Neural crest cell (in vitro differentiated cells): ENCODE measurements around the gene DPH7. TPM values are rescaled to one million over a fixed set of nuclear protein-coding genes. Genes with fewer than 3 reads are reported as not detected.

ENCODE experiments used
- DNase-seq: peaks from one replicate; pipeline ENCODE4 v3.0.0; 2021; ENCODE audit warnings: low read depth, mixed read lengths, low spot score
- H3K27ac Mint-ChIP-seq: one replicate; pipeline ENCODE4 v1.8.0; 2021; ENCODE audit warnings: mild to moderate bottlenecking, mixed read lengths; ENCODE audit not compliant: unreplicated experiment
- H3K27me3 Mint-ChIP-seq: 2 replicates; pipeline ENCODE4 v1.8.0; 2021; ENCODE audit warnings: low read depth, mild to moderate bottlenecking, mixed read lengths
- H3K36me3 Mint-ChIP-seq: 2 replicates; pipeline ENCODE4 v1.8.0; 2021; ENCODE audit warnings: low read depth, mild to moderate bottlenecking, mixed read lengths
- H3K4me1 Mint-ChIP-seq: 2 replicates; pipeline ENCODE4 v1.8.0; 2021; ENCODE audit warnings: mixed read lengths
- H3K4me3 Mint-ChIP-seq: one replicate; pipeline ENCODE4 v1.8.0; 2021; ENCODE audit warnings: mild to moderate bottlenecking, mixed read lengths
- H3K9me3 Mint-ChIP-seq: 2 replicates; pipeline ENCODE4 v1.8.0; 2021; ENCODE audit warnings: mixed read lengths
- CTCF ChIP-seq: fragments of 200-600 bp; sonication (generic); conservative IDR thresholded peaks from 2 replicates; pipeline ENCODE4 v1.5.0; 2021; ENCODE audit warnings: antibody characterized with exemption, mild to moderate bottlenecking
- total RNA-seq: library from RNA; stranded (reverse); gene quantifications from 2 replicates; pipeline ENCODE4 v1.2.1, GENCODE V29; 2021

The DPH7 gene
- total RNA-seq, 1 donor from 2014 or later = 63.0 TPM

GRCh38 chr9:137607141-137607857, 28.6 kb upstream of the DPH7 start:
- Mint-ChIP-seq H3K27me3 (peaks cover 29% of the 10 kb centered on the region), H3K4me1 (peaks cover 18% of the 10 kb centered on the region), H3K36me3 (no peaks in the 10 kb centered on the region), H3K9me3 (no peaks in the 10 kb centered on the region), H3K27ac (peak overlapping the region; percentile 87), H3K4me3 (peak overlapping the region; percentile 77)
- TF ChIP-seq CTCF = no peak
- no peak for DNase-seq

DNA sequence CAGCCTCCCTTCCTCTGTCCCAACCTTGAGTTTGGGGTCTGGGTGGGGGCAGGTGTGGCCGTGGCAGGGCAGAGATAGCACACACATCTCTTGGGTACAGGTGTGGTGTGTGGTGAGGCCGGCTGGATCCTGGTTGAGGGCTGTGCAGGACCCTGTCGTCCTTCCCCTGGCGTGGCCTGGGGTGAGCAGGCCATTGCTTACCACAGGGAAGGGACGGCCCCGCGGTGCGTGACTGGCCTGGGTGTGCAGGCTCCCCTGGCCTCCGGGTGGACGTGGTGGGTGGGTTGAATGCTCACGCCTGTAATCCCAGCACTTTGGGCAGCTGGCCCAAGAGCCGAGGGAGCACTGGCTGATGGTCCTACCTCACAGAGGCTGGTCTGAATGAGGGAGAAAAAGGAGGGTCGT, 28.0 kb upstream of the DPH7 start:
- Mint-ChIP-seq H3K27me3 (peaks cover 29% of the 10 kb centered on the region), H3K9me3 (no peaks in the 10 kb centered on the region), H3K36me3 (no peaks in the 10 kb centered on the region), H3K4me3 (peak overlapping the region; percentile 76), H3K27ac (peak overlapping the region; percentile 87), H3K4me1 (peaks cover 18% of the 10 kb centered on the region)
- DNase-seq = no peak
- no peak for TF ChIP-seq CTCF

DNA sequence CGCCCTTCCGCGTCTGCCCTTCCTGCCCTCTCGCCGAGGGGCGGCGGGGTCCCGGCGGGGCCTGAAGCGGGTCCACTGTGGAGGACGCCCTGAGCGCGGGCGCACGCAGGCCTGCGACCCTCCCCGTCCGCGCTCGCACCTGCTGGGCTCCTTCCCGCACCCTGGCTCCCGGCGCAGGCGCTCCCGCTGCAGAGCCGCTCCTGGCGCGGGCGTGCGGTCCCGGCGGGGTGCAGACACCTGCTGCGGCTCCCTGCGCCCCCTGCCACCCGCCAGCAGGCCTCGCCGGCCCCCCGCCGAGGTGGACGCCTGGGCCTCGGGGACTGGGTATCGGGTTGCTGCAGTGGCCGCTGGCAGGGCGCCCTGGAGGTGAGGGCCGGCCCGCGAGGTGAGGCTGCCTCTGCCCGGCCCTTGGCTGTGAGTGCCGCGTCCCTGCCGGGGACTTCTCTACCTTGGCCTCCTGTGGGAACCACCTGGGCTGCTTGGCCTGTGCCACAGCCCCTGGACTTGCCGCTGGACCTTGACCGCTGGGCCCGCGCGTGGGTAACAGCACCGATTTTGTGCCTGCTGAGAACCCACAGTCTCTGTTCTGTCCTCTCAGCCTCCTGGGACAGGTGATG, 27.4 kb upstream of the DPH7 start:
- H3K36me3 Mint-ChIP-seq = no peaks in the 10 kb centered on the region
- no peak for DNase-seq
- TF ChIP-seq CTCF = no peak
- no peaks in the 10 kb centered on the region for H3K9me3 Mint-ChIP-seq
- peak overlapping the region; percentile 76 for H3K4me3 Mint-ChIP-seq
- no peak overlapping the region for H3K27ac Mint-ChIP-seq
- H3K27me3 Mint-ChIP-seq = peaks cover 29% of the 10 kb centered on the region
- peaks cover 18% of the 10 kb centered on the region for H3K4me1 Mint-ChIP-seq

- no peak within 1 kb of the TSS for H3K27ac Mint-ChIP-seq
- no peaks in the 10 kb centered on the region for H3K36me3 Mint-ChIP-seq
- peak; percentile 82 for DNase-seq
- peaks cover 29% of the 10 kb centered on the region for H3K27me3 Mint-ChIP-seq
- H3K4me1 Mint-ChIP-seq = peaks cover 18% of the 10 kb centered on the region
- peak within 1 kb of the TSS; percentile 76 for H3K4me3 Mint-ChIP-seq
- no peak for TF ChIP-seq CTCF
- no peaks in the 10 kb centered on the region for H3K9me3 Mint-ChIP-seq
Measured at GRCh38 chr9:137605121-137606004, 26.6 kb upstream of the DPH7 start, which contains the start of gene ARRDC1. Gene ARRDC1 (plus strand): TSS chr9:137605686. CDS start chr9:137605718, 32 bp downstream.

DNA sequence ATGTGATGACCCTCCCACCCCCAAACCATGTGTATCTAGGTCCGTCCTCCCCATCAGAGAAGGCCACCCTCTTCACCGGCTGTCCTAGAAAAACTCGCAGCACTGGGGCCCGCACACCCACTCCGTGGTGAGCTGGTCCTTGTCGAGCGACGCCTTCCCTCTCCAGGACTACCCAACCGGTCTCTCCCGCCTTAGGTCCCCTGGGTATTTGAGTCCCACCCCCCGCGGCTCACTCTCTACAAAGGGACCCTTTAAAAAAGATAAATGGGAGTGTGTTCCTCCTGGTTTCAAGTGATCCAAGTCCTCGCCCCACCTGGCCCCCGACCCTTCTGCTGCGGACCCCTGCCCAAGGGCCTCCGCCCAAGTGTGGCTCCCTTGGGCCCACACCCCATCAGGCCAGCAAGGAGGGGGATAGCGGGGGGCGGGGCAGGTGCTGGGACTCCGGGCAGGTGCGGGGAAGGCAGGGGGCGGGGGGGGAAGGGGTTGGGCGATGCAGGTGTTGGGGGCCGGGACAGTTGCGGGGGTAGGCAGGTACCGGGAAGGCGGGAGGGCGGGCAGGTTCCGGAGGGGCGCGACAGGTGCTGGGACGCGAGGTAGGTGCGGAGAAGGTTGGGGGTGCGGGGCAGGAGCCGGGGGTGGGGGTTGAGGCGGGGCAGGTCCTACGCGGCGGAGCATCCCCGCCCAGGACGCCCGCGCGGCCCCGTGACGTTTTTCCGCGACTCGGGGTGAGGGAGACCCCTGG, 25.8 kb upstream of the DPH7 start:
- DNase-seq = no peak
- H3K9me3 Mint-ChIP-seq = no peaks in the 10 kb centered on the region

More for the DNA sequence above, 25.8 kb upstream of the DPH7 start:
- Mint-ChIP-seq H3K27ac (no peak overlapping the region), H3K36me3 (no peaks in the 10 kb centered on the region), H3K4me3 (peak overlapping the region; percentile 66), H3K4me1 (peaks cover 18% of the 10 kb centered on the region), H3K27me3 (peaks cover 29% of the 10 kb centered on the region)
- TF ChIP-seq CTCF = no peak
